Measurements from ENCODE around the gene NR1H2.
A peak's percentile ranks its signal among the peaks of the same experiment; 100 is the strongest.
"Not testable (repeated sequence)": the region's sequence is repeated elsewhere in the genome, so short reads cannot be mapped to it uniquely, and the experiment has no call there.

NR1H2 gene

GRCh38 chr19:50352242-50352641 lies 24.0 kb upstream of the NR1H2 start:
- no peak for TF ChIP-seq CTCF (conservative IDR thresholded peaks at IDR 0.05; ENCODE audit: low read depth, low read length)
- no peak for DNase-seq (ENCODE audit: low read depth)
- no peak overlapping the region for H3K4me3 ChIP-seq (ENCODE audit: low read length)

GRCh38 chr19:50353487-50353880 lies 22.8 kb upstream of the NR1H2 start:
- H3K4me3 ChIP-seq (ENCODE audit: low read length); DNase-seq (ENCODE audit: low read depth): not testable (repeated sequence)

GRCh38 chr19:50356691-50357177 lies 19.5 kb upstream of the NR1H2 start:
- DNase-seq (ENCODE audit: low read depth): no peak
- TF ChIP-seq CTCF (conservative IDR thresholded peaks at IDR 0.05; ENCODE audit: low read depth, low read length): no peak
- no peak overlapping the region for H3K4me3 ChIP-seq (ENCODE audit: low read length)

GRCh38 chr19:50357178-50358100 lies 18.8 kb upstream of the NR1H2 start:
- no peak for DNase-seq (ENCODE audit: low read depth)
- peak overlapping the region; percentile 47 for H3K4me3 ChIP-seq (ENCODE audit: low read length)
- TF ChIP-seq CTCF (conservative IDR thresholded peaks at IDR 0.05; ENCODE audit: low read depth, low read length): peak; percentile 84

GRCh38 chr19:50358483-50359327 lies 17.6 kb upstream of the NR1H2 start:
- no peak for TF ChIP-seq CTCF (conservative IDR thresholded peaks at IDR 0.05; ENCODE audit: low read depth, low read length)
- no peak for DNase-seq (ENCODE audit: low read depth)
- H3K4me3 ChIP-seq (ENCODE audit: low read length): peak overlapping the region; percentile 37

- no peak for TF ChIP-seq CTCF (conservative IDR thresholded peaks at IDR 0.05; ENCODE audit: low read depth, low read length)
- DNase-seq (ENCODE audit: low read depth): no peak
- no peak overlapping the region for H3K4me3 ChIP-seq (ENCODE audit: low read length)
These were observed 16.9 kb upstream of the NR1H2 start for GRCh38 chr19:50359328-50359818.

- no peak for TF ChIP-seq CTCF (conservative IDR thresholded peaks at IDR 0.05; ENCODE audit: low read depth, low read length)
- no peak overlapping the region for H3K4me3 ChIP-seq (ENCODE audit: low read length)
- no peak for DNase-seq (ENCODE audit: low read depth)
These were observed 14.8 kb upstream of the NR1H2 start for GRCh38 chr19:50361290-50362029.

Data from retinal pigment epithelial cell (primary cell).